ENCODE data around the gene GRIA3.

Gene GRIA3

DNA sequence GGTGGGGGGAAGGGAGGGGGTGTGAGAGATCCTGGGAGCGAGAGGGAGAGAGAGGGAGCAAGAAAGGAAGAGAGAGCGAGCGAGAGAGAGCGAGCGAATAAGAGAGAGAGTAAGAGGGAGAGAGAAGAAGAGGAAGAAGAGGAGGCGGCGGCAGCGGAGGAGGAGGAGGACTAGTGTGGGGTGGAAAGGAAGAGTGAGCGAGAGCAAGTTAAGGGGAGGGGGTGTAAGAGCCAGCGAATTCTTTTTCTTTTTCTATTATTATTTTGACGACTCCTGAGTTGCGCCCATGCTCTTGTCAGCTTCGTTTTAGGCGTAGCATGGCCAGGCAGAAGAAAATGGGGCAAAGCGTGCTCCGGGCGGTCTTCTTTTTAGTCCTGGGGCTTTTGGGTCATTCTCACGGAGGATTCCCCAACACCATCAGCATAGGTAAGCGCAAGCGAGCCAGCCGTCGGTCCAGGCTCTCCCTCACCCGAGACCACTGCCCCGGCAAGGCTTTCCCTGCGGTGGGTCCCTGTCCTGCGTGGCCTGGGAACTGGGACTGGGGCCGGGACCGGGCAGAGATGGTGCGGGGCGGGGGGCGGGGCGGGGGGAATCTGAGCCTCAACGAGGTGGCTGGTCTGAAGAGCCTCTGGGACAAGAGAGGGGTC lies at the start of gene GRIA3:
GRIA3 (plus strand) TSS at position 60 of the 647 bp plus-strand sequence; CDS start at position 318, 258 bp downstream.
- Histone ChIP-seq H3K79me2 (ENCODE audit: insufficient read depth, low read depth) (no peaks in the 10 kb centered on the region), H3K9ac (no peak within 1 kb of the TSS), H3K4me3 (IDR thresholded peaks at IDR 0.05; ENCODE audit: insufficient read depth, low read depth, low read length) (no peak within 1 kb of the TSS), H2AFZ (ENCODE audit: low read depth) (no peak within 1 kb of the TSS), H3K4me1 (ENCODE audit: low read depth, poor library complexity, severe bottlenecking) (no peaks in the 10 kb centered on the region), H3K4me2 (no peak within 1 kb of the TSS), H4K20me1 (ENCODE audit: insufficient read depth) (no peaks in the 10 kb centered on the region), H3K27ac (no peak within 1 kb of the TSS), H3K36me3 (ENCODE audit: insufficient read depth) (no peaks in the 10 kb centered on the region), H3K27me3 (ENCODE audit: insufficient read depth, low read depth) (no peaks in the 10 kb centered on the region)
- TF ChIP-seq CTCF (conservative IDR thresholded peaks at IDR 0.05; ENCODE audit: low read depth, low read length), result no peak

DNA sequence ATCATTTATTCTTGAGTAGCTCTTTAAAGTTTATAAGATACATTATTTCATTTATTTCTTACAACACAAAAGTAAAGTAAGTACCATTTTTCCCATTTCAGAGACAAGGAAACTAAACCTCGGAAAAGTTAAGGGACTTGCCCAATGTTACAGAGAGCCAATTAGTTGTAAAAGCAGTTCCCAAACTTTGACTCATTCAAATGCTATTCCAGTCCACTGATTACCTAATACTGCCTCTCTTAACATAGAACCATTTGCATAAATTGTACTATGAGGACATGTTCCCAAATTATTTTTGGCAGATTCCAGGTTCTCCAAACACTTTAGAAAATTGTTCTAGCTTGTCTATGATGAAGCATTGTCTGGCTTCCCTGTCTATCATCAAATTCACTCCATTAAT lies 45.6 kb upstream of the GRIA3 start:
- Histone ChIP-seq H3K4me1 (ENCODE audit: low read depth, poor library complexity, severe bottlenecking) (no peaks in the 10 kb centered on the region), H4K20me1 (ENCODE audit: insufficient read depth) (no peaks in the 10 kb centered on the region), H3K79me2 (ENCODE audit: insufficient read depth, low read depth) (no peaks in the 10 kb centered on the region), H3K4me2 (no peak overlapping the region), H3K4me3 (IDR thresholded peaks at IDR 0.05; ENCODE audit: insufficient read depth, low read depth, low read length) (no peak overlapping the region), H3K27ac (no peak overlapping the region), H2AFZ (ENCODE audit: low read depth) (no peak overlapping the region), H3K36me3 (ENCODE audit: insufficient read depth) (no peaks in the 10 kb centered on the region), H3K27me3 (ENCODE audit: insufficient read depth, low read depth) (no peaks in the 10 kb centered on the region), H3K9ac (no peak overlapping the region)
- TF ChIP-seq CTCF (conservative IDR thresholded peaks at IDR 0.05; ENCODE audit: low read depth, low read length), result no peak

DNA sequence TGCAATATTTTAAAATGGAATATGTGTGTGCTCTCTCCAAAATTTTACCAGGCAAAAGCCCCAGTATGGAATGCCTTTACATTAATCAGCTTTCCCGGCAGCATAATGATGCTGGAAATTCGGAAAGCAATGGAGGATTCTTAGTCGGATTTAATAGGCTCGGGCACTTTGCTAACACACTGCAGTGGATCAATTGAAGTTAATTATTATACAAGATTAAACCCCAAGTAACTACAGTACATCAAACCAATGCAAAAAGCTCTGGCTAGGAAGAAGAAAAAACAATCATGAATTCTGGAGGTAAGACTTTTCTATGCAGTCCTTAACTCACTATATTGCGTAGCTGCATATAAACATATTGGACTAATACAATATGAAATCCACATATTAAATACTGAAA lies 43.6 kb upstream of the GRIA3 start:
- H3K27ac ChIP-seq, result no peak overlapping the region
- no peaks in the 10 kb centered on the region for H3K27me3 ChIP-seq (ENCODE audit: insufficient read depth, low read depth)
- H3K9ac ChIP-seq, result no peak overlapping the region
- TF ChIP-seq CTCF (conservative IDR thresholded peaks at IDR 0.05; ENCODE audit: low read depth, low read length), result no peak
- no peaks in the 10 kb centered on the region for H3K36me3 ChIP-seq (ENCODE audit: insufficient read depth)
- no peaks in the 10 kb centered on the region for H3K79me2 ChIP-seq (ENCODE audit: insufficient read depth, low read depth)
- H3K4me3 ChIP-seq (IDR thresholded peaks at IDR 0.05; ENCODE audit: insufficient read depth, low read depth, low read length), result no peak overlapping the region
- no peak overlapping the region for H3K4me2 ChIP-seq
- no peak overlapping the region for H2AFZ ChIP-seq (ENCODE audit: low read depth)
- no peaks in the 10 kb centered on the region for H3K4me1 ChIP-seq (ENCODE audit: low read depth, poor library complexity, severe bottlenecking)
- H4K20me1 ChIP-seq (ENCODE audit: insufficient read depth), result no peaks in the 10 kb centered on the region

- H3K79me2 ChIP-seq (ENCODE audit: insufficient read depth, low read depth), result no peaks in the 10 kb centered on the region
- no peaks in the 10 kb centered on the region for H3K4me1 ChIP-seq (ENCODE audit: low read depth, poor library complexity, severe bottlenecking)
- no peak overlapping the region for H3K4me3 ChIP-seq (IDR thresholded peaks at IDR 0.05; ENCODE audit: insufficient read depth, low read depth, low read length)
- no peak overlapping the region for H3K9ac ChIP-seq
- no peaks in the 10 kb centered on the region for H3K27me3 ChIP-seq (ENCODE audit: insufficient read depth, low read depth)
- no peaks in the 10 kb centered on the region for H4K20me1 ChIP-seq (ENCODE audit: insufficient read depth)
- no peak overlapping the region for H2AFZ ChIP-seq (ENCODE audit: low read depth)
- no peaks in the 10 kb centered on the region for H3K36me3 ChIP-seq (ENCODE audit: insufficient read depth)
- no peak overlapping the region for H3K4me2 ChIP-seq
- no peak for TF ChIP-seq CTCF (conservative IDR thresholded peaks at IDR 0.05; ENCODE audit: low read depth, low read length)
- H3K27ac ChIP-seq, result no peak overlapping the region
Measured at GRCh38 chrX:123140904-123141303, 43.2 kb upstream of the GRIA3 start.
